Ovary (tissue), 3 donors: ENCODE measurements around the gene OSR1.

Experiments used
- CTCF ChIP-seq, 3 donors: fragments of 450-650 bp in 2 of 3; fragments of 200-600 bp in 1 of 3; IDR thresholded peaks; one replicate each; pipeline versions ENCODE4 v1.5.1 to v1.8.0; 2016 to 2022; ENCODE audit warnings: antibody characterized with exemption in 3 of 3, mild to moderate bottlenecking in 1 of 3
- EP300 ChIP-seq: sonication (generic); formaldehyde crosslinking; IDR thresholded peaks from one replicate; pipeline ENCODE4 v1.6.1; 2017; ENCODE audit warnings: antibody characterized with exemption
- POLR2A ChIP-seq: fragments of 450-650 bp; IDR thresholded peaks from one replicate; pipeline ENCODE4 v1.6.1; 2017; ENCODE audit warnings: antibody characterized with exemption, mild to moderate bottlenecking, moderate library complexity
- donor health status: DM: no; HTN: no; CAD: no.

GRCh38 chr2:19359021-19359357 is 566 bp upstream of the OSR1 start:
- TF ChIP-seq POLR2A: no peak
- TF ChIP-seq CTCF (IDR thresholded peaks at IDR 0.05): no peak
- TF ChIP-seq EP300: no peak
